Lower lobe of right lung (tissue), 2 donors: ENCODE measurements around the gene EMC1. TPM values are rescaled to one million over a fixed set of nuclear protein-coding genes. Genes with fewer than 3 reads are reported as not detected.

Experiments
- ATAC-seq, 2 donors: fragments of 200-7000 bp; cut with Tn5 transposase; one replicate each; pipeline ENCODE4 v1.9.1; 2020 to 2022; ENCODE audit warnings: mild to moderate bottlenecking in 2 of 2, moderate library complexity in 2 of 2
- DNase-seq: peaks from one replicate; pipeline ENCODE4 v3.0.0-alpha.2; 2020
- H3K27ac ChIP-seq: fragments of 200-600 bp; one replicate; pipeline ENCODE4 v1.8.0; 2022
- H3K27me3 ChIP-seq: fragments of 200-600 bp; one replicate; pipeline ENCODE4 v1.8.0; 2022; ENCODE audit warnings: low read depth
- H3K36me3 ChIP-seq: fragments of 200-600 bp; one replicate; pipeline ENCODE4 v1.8.0; 2022; ENCODE audit warnings: mild to moderate bottlenecking
- H3K4me1 ChIP-seq: fragments of 200-600 bp; one replicate; pipeline ENCODE4 v1.8.0; 2022
- H3K4me3 ChIP-seq: fragments of 200-600 bp; one replicate; pipeline ENCODE4 v1.8.0; 2022; ENCODE audit warnings: mild to moderate bottlenecking
- H3K9me3 ChIP-seq: fragments of 200-600 bp; one replicate; pipeline ENCODE4 v1.8.0; 2022
- CTCF ChIP-seq: fragments of 200-600 bp; IDR thresholded peaks from one replicate; pipeline ENCODE4 v1.8.0; 2022; ENCODE audit warnings: antibody characterized with exemption, mild to moderate bottlenecking
- intact Hi-C: fragments of 100-400 bp; cut with DNase I; formaldehyde crosslinking; loops from one replicate; pipeline ENCODE4 v1.11.0; 2022
- total RNA-seq: library from RNA; stranded (reverse); fragmentation: NEBNext Ultra II Directional; extraction: Animal tissue kit (Norgen Biotek cat#: 25700); gene quantifications from one replicate; pipeline ENCODE4 v1.2.1, GENCODE V29; 2021
- donor health status: DM: no; HTN: yes; CAD: no; lungs with severe emphysema.

The EMC1 gene
- total RNA-seq, 1 donor from 2014 or later = 39.2 TPM

DNA sequence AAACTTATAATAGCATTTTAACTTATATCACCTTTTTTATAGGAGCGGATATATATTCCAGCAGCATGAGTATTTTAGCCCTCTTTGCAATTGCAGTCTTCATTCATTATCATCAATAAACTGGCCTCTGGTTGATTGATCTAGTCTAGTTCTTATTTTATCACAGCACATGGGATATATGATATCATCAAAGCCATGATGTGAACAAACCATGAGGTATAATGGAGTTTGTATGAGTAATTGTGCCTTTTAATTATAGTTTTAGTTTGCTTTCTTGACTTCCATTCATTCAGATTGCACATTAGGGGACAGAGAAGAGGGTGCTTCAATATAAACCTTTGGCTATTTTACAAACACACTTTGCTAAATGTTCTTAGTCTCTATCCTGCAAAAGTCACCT, 37.7 kb downstream of the EMC1 start:
- Histone ChIP-seq H3K27ac (no peak overlapping the region), H3K4me3 (no peak overlapping the region), H3K36me3 (peaks cover 34% of the 10 kb centered on the region), H3K9me3 (no peaks in the 10 kb centered on the region), H3K4me1 (peaks cover 32% of the 10 kb centered on the region), H3K27me3 (no peaks in the 10 kb centered on the region)
- no peak for DNase-seq
- TF ChIP-seq CTCF = no peak
- ATAC-seq = no peak
- intact Hi-C loops = no loop called here

GRCh38 chr1:19212167-19212566, 39.2 kb downstream of the EMC1 start:
- H3K27me3 ChIP-seq = no peaks in the 10 kb centered on the region

GRCh38 chr1:19210772-19211549, 40.4 kb downstream of the EMC1 start:
- no peak for TF ChIP-seq CTCF
- peak overlapping the region; percentile 98 for H3K27ac ChIP-seq
- no peaks in the 10 kb centered on the region for H3K9me3 ChIP-seq
- peaks cover 55% of the 10 kb centered on the region for H3K4me1 ChIP-seq
- peaks cover 19% of the 10 kb centered on the region for H3K36me3 ChIP-seq
- DNase-seq (no peak), ATAC-seq (peak in 1 of 2 donors; percentile 1)
- H3K4me3 ChIP-seq = peak overlapping the region; percentile 97
- no peaks in the 10 kb centered on the region for H3K27me3 ChIP-seq
- intact Hi-C loops = no loop called here

More at GRCh38 chr1:19212167-19212566, 39.2 kb downstream of the EMC1 start:
- Histone ChIP-seq H3K27ac (no peak overlapping the region), H3K9me3 (no peaks in the 10 kb centered on the region), H3K4me3 (no peak overlapping the region), H3K4me1 (peaks cover 46% of the 10 kb centered on the region), H3K36me3 (peaks cover 21% of the 10 kb centered on the region)
- intact Hi-C loops = no loop called here
- DNase-seq (no peak), ATAC-seq (no peak)
- no peak for TF ChIP-seq CTCF

DNA sequence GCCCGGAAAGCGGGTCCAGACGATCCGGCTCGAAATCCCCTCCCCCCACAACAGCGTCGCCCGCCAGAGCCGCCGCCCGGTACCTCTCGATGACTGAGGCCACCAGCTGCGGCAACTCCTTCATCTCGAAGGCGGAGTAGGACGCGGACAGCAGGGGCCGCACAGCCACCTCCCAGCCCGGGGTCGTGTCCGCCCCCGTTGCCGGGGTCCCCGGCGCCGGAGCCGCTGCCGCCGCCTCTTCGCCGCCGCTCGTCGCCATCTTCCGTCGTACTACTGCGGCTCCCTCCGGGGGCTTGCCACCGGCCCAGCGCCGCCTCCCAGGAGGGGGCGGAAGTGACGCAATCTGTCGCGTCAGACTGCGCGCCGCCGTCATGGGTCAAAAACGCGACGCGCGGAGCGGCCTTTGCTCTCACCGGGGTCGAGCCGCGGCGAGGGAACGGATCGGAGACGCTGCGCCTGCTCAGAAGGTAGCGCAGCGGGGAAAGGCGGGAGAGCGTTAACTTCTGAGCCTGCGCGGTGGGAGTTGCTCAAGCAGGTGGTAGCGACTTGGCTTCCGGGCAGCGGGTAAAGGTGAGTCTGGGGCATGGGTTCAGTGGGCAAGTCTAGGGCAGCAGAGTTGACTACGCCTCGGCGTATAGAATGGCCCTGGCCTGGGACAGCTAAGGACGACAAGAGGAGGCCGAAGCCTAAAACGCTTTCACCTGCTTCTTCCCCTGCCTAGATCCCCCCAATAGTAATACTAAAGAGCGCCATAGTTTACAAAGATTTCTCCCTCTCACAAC, 41.1 kb downstream of the EMC1 start, which contains the start of gene UBR4:
UBR4 (minus strand) TSS at position 277 of the 782 bp plus-strand sequence; CDS start at position 259, 18 bp downstream.
- H3K4me1 ChIP-seq = peaks cover 60% of the 10 kb centered on the region
- TF ChIP-seq CTCF = peak; percentile 10

DNA sequence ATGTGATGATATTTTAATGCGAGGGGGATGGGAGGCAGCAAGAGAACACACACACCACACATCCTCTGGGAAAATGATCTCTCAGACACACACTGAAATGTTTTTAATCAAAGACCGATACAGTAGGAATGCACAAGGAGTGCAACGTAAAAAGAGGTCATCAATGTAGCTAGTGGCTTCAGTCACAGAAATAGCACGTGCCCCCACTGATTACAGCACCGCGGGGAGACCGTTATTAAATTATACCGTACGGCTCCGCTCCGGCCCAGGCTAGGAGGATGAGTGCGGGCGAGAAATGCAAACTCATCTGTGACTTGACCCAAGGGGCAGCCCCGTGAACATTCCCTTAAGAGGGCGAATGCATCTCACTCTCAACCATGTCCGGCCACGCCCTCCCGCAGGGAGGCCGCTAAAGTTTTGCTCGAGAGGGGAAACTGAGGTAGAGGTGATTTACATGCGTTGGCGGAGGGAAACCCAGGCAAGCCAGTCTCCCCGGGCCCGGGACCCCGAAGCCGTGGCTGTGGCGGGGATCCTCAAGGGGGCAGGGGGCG, 41.8 kb downstream of the EMC1 start:
- peaks cover 66% of the 10 kb centered on the region for H3K4me1 ChIP-seq
- no peaks in the 10 kb centered on the region for H3K9me3 ChIP-seq
- peaks cover 19% of the 10 kb centered on the region for H3K36me3 ChIP-seq
- no peaks in the 10 kb centered on the region for H3K27me3 ChIP-seq
- peak overlapping the region; percentile 98 for H3K27ac ChIP-seq
- peak overlapping the region; percentile 97 for H3K4me3 ChIP-seq
- intact Hi-C loops = no loop called here
- ATAC-seq (peak; percentile 60 to 67), DNase-seq (peak; percentile 61)
- no peak for TF ChIP-seq CTCF

More for the DNA sequence above, 41.1 kb downstream of the EMC1 start, which contains the start of gene UBR4:
- intact Hi-C loops = no loop called here
- ATAC-seq (peak; percentile 99), DNase-seq (peak; percentile 97)
- no peaks in the 10 kb centered on the region for H3K27me3 ChIP-seq
- peak within 1 kb of the TSS; percentile 97 for H3K4me3 ChIP-seq
- H3K27ac ChIP-seq = peak within 1 kb of the TSS; percentile 98
- H3K36me3 ChIP-seq = peaks cover 19% of the 10 kb centered on the region
- H3K9me3 ChIP-seq = no peaks in the 10 kb centered on the region
